GM23338 (cell line): Measurements from ENCODE around the gene LASP1NB.

Experiments used
- CREB1 ChIP-seq: fragments of 250-450 bp; sonication (Bioruptor Pico); IDR thresholded peaks from 2 replicates; pipeline ENCODE4 v1.5.0; 2020; ENCODE audit warnings: low read depth, mild to moderate bottlenecking, moderate library complexity
- CTCF ChIP-seq, 2 experiments: fragments of 200-600 bp in 1 of 2; sonication (generic) in 1 of 2; conservative IDR thresholded peaks; 2 replicates each; pipeline versions ENCODE4 v1.5.1 to v1.6.1; 2016 to 2017; ENCODE audit warnings: antibody characterized with exemption in 2 of 2, low read depth in 2 of 2, mild to moderate bottlenecking in 2 of 2, moderate library complexity in 1 of 2
- ETS1 ChIP-seq: IDR thresholded peaks from 2 replicates; pipeline ENCODE4 v1.6.1; 2016; ENCODE audit warnings: antibody characterized with exemption
- EZH2 ChIP-seq: fragments of 200-600 bp; sonication (generic); IDR thresholded peaks from one replicate; pipeline ENCODE4 v1.8.0; 2017; ENCODE audit warnings: antibody characterized with exemption, mild to moderate bottlenecking, low read depth; ENCODE audit not compliant: unreplicated experiment
- EZH2phosphoT487 ChIP-seq: fragments of 200-600 bp; sonication (generic); IDR thresholded peaks from one replicate; pipeline ENCODE4 v1.8.1; 2018; ENCODE audit warnings: antibody characterized with exemption; ENCODE audit not compliant: unreplicated experiment
- JUNB ChIP-seq: IDR thresholded peaks from one replicate; pipeline ENCODE4 v1.6.1; 2016; ENCODE audit warnings: antibody characterized with exemption; ENCODE audit not compliant: unreplicated experiment
- POLR2AphosphoS5 ChIP-seq: IDR thresholded peaks from 2 replicates; pipeline ENCODE4 v1.6.1; 2016; ENCODE audit warnings: antibody characterized with exemption, low read depth
- REST ChIP-seq: IDR thresholded peaks from one replicate; pipeline ENCODE4 v1.6.1; 2018; ENCODE audit warnings: antibody characterized with exemption; ENCODE audit not compliant: unreplicated experiment
- STAT1 ChIP-seq: IDR thresholded peaks from one replicate; pipeline ENCODE4 v1.6.1; 2016; ENCODE audit warnings: antibody characterized with exemption; ENCODE audit not compliant: unreplicated experiment
- ZNF331 ChIP-seq: fragments of 250-450 bp; sonication (Bioruptor Pico); IDR thresholded peaks from 2 replicates; pipeline ENCODE4 v1.5.0; 2020; ENCODE audit warnings: low read depth, mild to moderate bottlenecking, moderate library complexity

GRCh38 chr17:38881600-38882191 is 43.7 kb upstream of the LASP1NB start:
- TF ChIP-seq CTCF (conservative IDR thresholded peaks at IDR 0.05; ENCODE audit: low read depth in 2 of 2): no peak
- TF ChIP-seq REST: no peak
- TF ChIP-seq EZH2phosphoT487: no peak
- TF ChIP-seq EZH2: no peak
- no peak for TF ChIP-seq POLR2AphosphoS5
- TF ChIP-seq CREB1: no peak
- TF ChIP-seq STAT1: no peak
- no peak for TF ChIP-seq ETS1
- no peak for TF ChIP-seq ZNF331 (CRISPR knock-in tag)
- TF ChIP-seq JUNB: no peak
